ENCODE results near the gene PRTG. TPM values are rescaled to one million over a fixed set of nuclear protein-coding genes. Genes with fewer than 3 reads are reported as not detected.
A peak's percentile ranks its signal among the peaks of the same experiment; 100 is the strongest.

Gene PRTG
- total and polyA plus RNA-seq, 2 donors (not counting 1 experiment from before 2014, with no cell fraction given) = 2.1 to 4.0 TPM

DNA sequence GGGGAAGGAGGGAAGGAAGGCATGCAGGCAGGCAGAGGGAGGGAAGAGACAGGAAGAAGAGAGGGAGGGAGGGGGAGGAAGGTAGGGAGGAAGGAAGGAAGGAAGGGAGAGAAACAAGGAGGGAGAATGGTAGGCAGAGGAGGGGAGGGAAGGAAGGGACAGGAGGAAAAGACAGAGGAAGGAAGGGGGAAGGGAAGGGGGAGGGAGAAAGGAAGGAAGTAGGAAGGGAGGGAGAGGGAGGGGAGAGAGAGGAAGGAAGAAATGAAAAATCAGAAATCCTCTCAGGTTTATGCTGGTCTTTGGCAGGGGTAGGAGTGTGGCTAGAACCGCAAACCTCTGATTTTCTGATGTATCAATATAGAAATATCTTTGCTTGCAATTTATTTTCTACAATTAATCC is 4.2 kb downstream of the PRTG start:
- Histone ChIP-seq H3K4me3 (replicated peaks in 1 of 4; ENCODE audit: control extremely low read depth in 1 of 4, insufficient read depth in 1 of 4, low read depth in 3 of 4, low read length in 4 of 4) (no peak overlapping the region), H3K27me3 (ENCODE audit: control insufficient read depth, insufficient read depth, low read length) (no peaks in the 10 kb centered on the region), H3K79me2 (ENCODE audit: control insufficient read depth, insufficient read depth, low read length) (no peaks in the 10 kb centered on the region), H3K4me2 (ENCODE audit: extremely low read depth, insufficient read depth, low read length) (no peak overlapping the region), H4K20me1 (ENCODE audit: control insufficient read depth, extremely low read depth, insufficient read depth, low read length) (no peaks in the 10 kb centered on the region), H3K27ac (ENCODE audit: insufficient read depth, low read length) (no peak overlapping the region), H3K4me1 (ENCODE audit: control insufficient read depth, extremely low read depth, insufficient read depth, low read length) (peaks cover 5% of the 10 kb centered on the region), H3K9me3 (ENCODE audit: control insufficient read depth, insufficient read depth, low read depth, low read length) (no peaks in the 10 kb centered on the region), H2AFZ (ENCODE audit: low read length) (no peak overlapping the region), H3K9ac (ENCODE audit: insufficient read depth, low read length) (no peak overlapping the region), H3K36me3 (ENCODE audit: control insufficient read depth, insufficient read depth, low read length) (no peaks in the 10 kb centered on the region)
- DNase-seq (ENCODE audit: low read depth in 2 of 2) = no peak
- TF ChIP-seq, protein P1, sequence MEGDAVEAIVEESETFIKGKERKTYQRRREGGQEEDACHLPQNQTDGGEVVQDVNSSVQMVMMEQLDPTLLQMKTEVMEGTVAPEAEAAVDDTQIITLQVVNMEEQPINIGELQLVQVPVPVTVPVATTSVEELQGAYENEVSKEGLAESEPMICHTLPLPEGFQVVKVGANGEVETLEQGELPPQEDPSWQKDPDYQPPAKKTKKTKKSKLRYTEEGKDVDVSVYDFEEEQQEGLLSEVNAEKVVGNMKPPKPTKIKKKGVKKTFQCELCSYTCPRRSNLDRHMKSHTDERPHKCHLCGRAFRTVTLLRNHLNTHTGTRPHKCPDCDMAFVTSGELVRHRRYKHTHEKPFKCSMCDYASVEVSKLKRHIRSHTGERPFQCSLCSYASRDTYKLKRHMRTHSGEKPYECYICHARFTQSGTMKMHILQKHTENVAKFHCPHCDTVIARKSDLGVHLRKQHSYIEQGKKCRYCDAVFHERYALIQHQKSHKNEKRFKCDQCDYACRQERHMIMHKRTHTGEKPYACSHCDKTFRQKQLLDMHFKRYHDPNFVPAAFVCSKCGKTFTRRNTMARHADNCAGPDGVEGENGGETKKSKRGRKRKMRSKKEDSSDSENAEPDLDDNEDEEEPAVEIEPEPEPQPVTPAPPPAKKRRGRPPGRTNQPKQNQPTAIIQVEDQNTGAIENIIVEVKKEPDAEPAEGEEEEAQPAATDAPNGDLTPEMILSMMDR (conservative IDR thresholded peaks at IDR 0.05 in 1 of 2, IDR thresholded peaks at IDR 0.05 in 1 of 2; ENCODE audit: low read depth in 1 of 2, low read length in 2 of 2) = no peak
- no peak for TF ChIP-seq EZH2 (IDR thresholded peaks at IDR 0.05; ENCODE audit: low read length, missing control alignments)

DNA sequence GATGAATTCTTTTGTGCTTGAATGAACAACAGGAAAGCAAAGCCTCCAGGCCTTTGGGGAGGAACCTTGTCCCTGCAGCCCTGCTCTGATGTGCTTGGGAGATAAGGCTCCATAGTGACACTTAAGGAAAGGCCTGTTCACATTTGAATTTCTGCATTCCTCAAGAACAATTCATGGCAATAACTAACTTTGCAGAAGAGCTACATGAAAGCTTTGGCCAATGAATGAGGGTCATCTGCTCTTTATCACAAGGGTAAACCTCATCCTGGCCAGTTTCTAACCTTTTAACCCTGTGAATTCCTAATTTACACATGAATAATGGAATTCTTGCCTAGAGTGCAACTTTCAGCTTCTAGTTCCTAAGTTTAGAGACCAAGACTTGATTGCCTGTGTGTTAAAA is 5.6 kb downstream of the PRTG start:
- no peak overlapping the region for H3K4me3 ChIP-seq (replicated peaks in 1 of 4; ENCODE audit: control extremely low read depth in 1 of 4, insufficient read depth in 1 of 4, low read depth in 3 of 4, low read length in 4 of 4)
- DNase-seq (ENCODE audit: low read depth in 2 of 2) = peak in 1 of 2 donors; percentile 71
- H3K27me3 ChIP-seq (ENCODE audit: control insufficient read depth, insufficient read depth, low read length) = no peaks in the 10 kb centered on the region
- H3K79me2 ChIP-seq (ENCODE audit: control insufficient read depth, insufficient read depth, low read length) = no peaks in the 10 kb centered on the region
- no peaks in the 10 kb centered on the region for H3K9me3 ChIP-seq (ENCODE audit: control insufficient read depth, insufficient read depth, low read depth, low read length)
- H3K27ac ChIP-seq (ENCODE audit: insufficient read depth, low read length) = no peak overlapping the region
- H3K9ac ChIP-seq (ENCODE audit: insufficient read depth, low read length) = no peak overlapping the region
- no peaks in the 10 kb centered on the region for H3K36me3 ChIP-seq (ENCODE audit: control insufficient read depth, insufficient read depth, low read length)
- no peak for TF ChIP-seq EZH2 (IDR thresholded peaks at IDR 0.05; ENCODE audit: low read length, missing control alignments)
- TF ChIP-seq, protein P1 (conservative IDR thresholded peaks at IDR 0.05 in 1 of 2, IDR thresholded peaks at IDR 0.05 in 1 of 2; ENCODE audit: low read depth in 1 of 2, low read length in 2 of 2) = no peak
- no peak overlapping the region for H2AFZ ChIP-seq (ENCODE audit: low read length)
- peaks cover 3% of the 10 kb centered on the region for H3K4me1 ChIP-seq (ENCODE audit: control insufficient read depth, extremely low read depth, insufficient read depth, low read length)
- no peaks in the 10 kb centered on the region for H4K20me1 ChIP-seq (ENCODE audit: control insufficient read depth, extremely low read depth, insufficient read depth, low read length)
- no peak overlapping the region for H3K4me2 ChIP-seq (ENCODE audit: extremely low read depth, insufficient read depth, low read length)

DNA sequence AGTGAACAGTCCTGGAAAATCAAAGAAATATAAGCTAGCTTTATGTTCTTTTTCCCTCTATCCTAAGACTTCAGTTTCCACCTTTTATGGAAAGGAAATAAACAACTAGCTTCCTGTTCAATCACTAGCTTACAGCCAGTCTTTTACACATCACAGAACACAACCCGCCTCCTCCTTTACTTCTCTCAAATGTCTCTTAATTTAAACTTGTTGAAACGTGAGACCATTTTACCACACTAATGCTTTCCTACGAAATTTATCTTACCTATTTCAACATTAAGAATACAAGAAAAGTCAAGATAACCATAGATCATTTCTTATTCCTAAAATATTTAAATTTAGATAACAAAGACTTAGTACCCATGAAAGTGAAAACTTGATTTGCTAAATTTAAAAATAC is 6.2 kb downstream of the PRTG start:
- H3K27me3 ChIP-seq (ENCODE audit: control insufficient read depth, insufficient read depth, low read length) = no peaks in the 10 kb centered on the region
- no peak overlapping the region for H3K9ac ChIP-seq (ENCODE audit: insufficient read depth, low read length)
- no peak overlapping the region for H2AFZ ChIP-seq (ENCODE audit: low read length)
- H3K4me1 ChIP-seq (ENCODE audit: control insufficient read depth, extremely low read depth, insufficient read depth, low read length) = peaks cover 3% of the 10 kb centered on the region
- H3K9me3 ChIP-seq (ENCODE audit: control insufficient read depth, insufficient read depth, low read depth, low read length) = no peaks in the 10 kb centered on the region
- TF ChIP-seq EZH2 (IDR thresholded peaks at IDR 0.05; ENCODE audit: low read length, missing control alignments) = no peak
- TF ChIP-seq, protein P1 (conservative IDR thresholded peaks at IDR 0.05 in 1 of 2, IDR thresholded peaks at IDR 0.05 in 1 of 2; ENCODE audit: low read depth in 1 of 2, low read length in 2 of 2) = no peak
- no peak overlapping the region for H3K27ac ChIP-seq (ENCODE audit: insufficient read depth, low read length)
- H4K20me1 ChIP-seq (ENCODE audit: control insufficient read depth, extremely low read depth, insufficient read depth, low read length) = no peaks in the 10 kb centered on the region
- no peak overlapping the region for H3K4me2 ChIP-seq (ENCODE audit: extremely low read depth, insufficient read depth, low read length)
- H3K79me2 ChIP-seq (ENCODE audit: control insufficient read depth, insufficient read depth, low read length) = no peaks in the 10 kb centered on the region
- no peaks in the 10 kb centered on the region for H3K36me3 ChIP-seq (ENCODE audit: control insufficient read depth, insufficient read depth, low read length)
- no peak for DNase-seq (ENCODE audit: low read depth in 2 of 2)
- H3K4me3 ChIP-seq (replicated peaks in 1 of 4; ENCODE audit: control extremely low read depth in 1 of 4, insufficient read depth in 1 of 4, low read depth in 3 of 4, low read length in 4 of 4) = no peak overlapping the region

All from fibroblast of lung (primary cell).